Liver (tissue), 9 donors: ENCODE measurements around the gene DOCK9. TPM values are rescaled to one million over a fixed set of nuclear protein-coding genes. Genes with fewer than 3 reads are reported as not detected.

Experiments used
- DNase-seq: peaks from one replicate; pipeline ENCODE4 v3.0.0-alpha.2; 2017; ENCODE audit warnings: low spot score
- H3K27ac ChIP-seq, 2 donors: one replicate each; pipeline ENCODE4 v1.7.0; 2013; ENCODE audit warnings: inconsistent platforms in 2 of 2, low read length in 2 of 2, control low read depth in 1 of 2, low read depth in 1 of 2, mild to moderate bottlenecking in 1 of 2
- H3K27me3 ChIP-seq, 4 donors: one replicate each; pipeline versions ENCODE4 v1.6.1 to v1.7.0; 2013; ENCODE audit warnings: low read length in 3 of 4, inconsistent platforms in 1 of 4, mild to moderate bottlenecking in 1 of 4, moderate library complexity in 1 of 4; ENCODE audit not compliant: control insufficient read depth in 4 of 4, insufficient read depth in 4 of 4
- H3K36me3 ChIP-seq, 4 donors: one replicate each; pipeline versions ENCODE4 v1.6.1 to v1.7.0; 2013; ENCODE audit warnings: low read length in 3 of 4, mild to moderate bottlenecking in 3 of 4, low read depth in 1 of 4, moderate library complexity in 1 of 4; ENCODE audit not compliant: control insufficient read depth in 4 of 4, insufficient read depth in 3 of 4
- H3K4me1 ChIP-seq, 4 donors: one replicate each; pipeline versions ENCODE4 v1.6.1 to v1.7.0; 2013; ENCODE audit warnings: low read length in 3 of 4, mild to moderate bottlenecking in 3 of 4, moderate library complexity in 1 of 4; ENCODE audit not compliant: control insufficient read depth in 4 of 4, insufficient read depth in 4 of 4
- H3K4me3 ChIP-seq, 3 donors: one replicate each; pipeline versions ENCODE4 v1.6.1 to v1.7.0; 2013; ENCODE audit warnings: low read length in 3 of 3, control low read depth in 1 of 3, low read depth in 1 of 3, mild to moderate bottlenecking in 1 of 3
- H3K9ac ChIP-seq, 2 donors: one replicate each; pipeline ENCODE4 v1.7.0; 2013; ENCODE audit warnings: low read length in 2 of 2, mild to moderate bottlenecking in 2 of 2, moderate library complexity in 2 of 2, control low read depth in 1 of 2, low read depth in 1 of 2
- H3K9me3 ChIP-seq, 4 donors: one replicate each; pipeline versions ENCODE4 v1.6.1 to v1.7.0; 2013; ENCODE audit warnings: low read length in 3 of 4; ENCODE audit not compliant: control insufficient read depth in 4 of 4
- CTCF ChIP-seq: fragments of 150-350 bp; IDR thresholded peaks from 2 replicates; pipeline ENCODE4 v1.5.1; 2017; ENCODE audit warnings: improper control_type of control experiment, low read depth, low read length; ENCODE audit not compliant: missing input control
- FOXA1 ChIP-seq: IDR thresholded peaks from 2 replicates; pipeline ENCODE4 v1.6.1; 2016; ENCODE audit warnings: antibody characterized with exemption
- FOXA2 ChIP-seq: IDR thresholded peaks from 2 replicates; pipeline ENCODE4 v1.6.1; 2016; ENCODE audit warnings: antibody characterized with exemption
- GABPA ChIP-seq, 2 donors: IDR thresholded peaks in 1 of 2; conservative IDR thresholded peaks in 1 of 2; 2 replicates each; pipeline ENCODE4 v1.6.1; 2016; ENCODE audit warnings: antibody characterized with exemption in 2 of 2, mild to moderate bottlenecking in 1 of 2, moderate library complexity in 1 of 2
- HNF4A ChIP-seq, 2 donors: conservative IDR thresholded peaks; 2 replicates each; pipeline ENCODE4 v1.6.1; 2016; ENCODE audit warnings: antibody characterized with exemption in 2 of 2, mild to moderate bottlenecking in 2 of 2
- HNF4G ChIP-seq: IDR thresholded peaks from 2 replicates; pipeline ENCODE4 v1.6.1; 2016; ENCODE audit warnings: antibody characterized with exemption
- JUND ChIP-seq, 2 donors: IDR thresholded peaks; 2 replicates each; pipeline ENCODE4 v1.6.1; 2016; ENCODE audit warnings: antibody characterized with exemption in 2 of 2
- NR2F2 ChIP-seq: IDR thresholded peaks from 2 replicates; pipeline ENCODE4 v1.6.1; 2016; ENCODE audit warnings: antibody characterized with exemption
- RAD21 ChIP-seq, 2 donors: IDR thresholded peaks; 2 replicates each; pipeline ENCODE4 v1.6.1; 2016; ENCODE audit warnings: antibody characterized with exemption in 2 of 2, mild to moderate bottlenecking in 2 of 2
- REST ChIP-seq: IDR thresholded peaks from 2 replicates; pipeline ENCODE4 v1.6.1; 2016; ENCODE audit warnings: antibody characterized with exemption, mild to moderate bottlenecking
- RXRA ChIP-seq, 2 donors: IDR thresholded peaks; 2 replicates each; pipeline ENCODE4 v1.6.1; 2017 to 2018; ENCODE audit warnings: antibody characterized with exemption in 2 of 2, mild to moderate bottlenecking in 1 of 2
- SP1 ChIP-seq: IDR thresholded peaks from 2 replicates; pipeline ENCODE4 v1.6.1; 2018; ENCODE audit warnings: antibody characterized with exemption, mild to moderate bottlenecking
- YY1 ChIP-seq: IDR thresholded peaks from 2 replicates; pipeline ENCODE4 v1.6.1; 2016; ENCODE audit warnings: antibody characterized with exemption, mild to moderate bottlenecking
- ZBTB33 ChIP-seq: IDR thresholded peaks from 2 replicates; pipeline ENCODE4 v1.6.1; 2016; ENCODE audit warnings: antibody characterized with exemption
- WGBS: extraction: QIAGEN DNeasy Blood & Tissue Kit; methylation state at CpG from one replicate; pipeline ENCODE4 v1.1.7; 2013; 5-methylcytosine and 5-hydroxymethylcytosine counted together
- polyA plus RNA-seq, 2 donors: library from polyadenylated mRNA; stranded (reverse) in 1 of 2; unstranded in 1 of 2; fragments of 200-250 nt in 1 of 2; fragments of >200 nt in 1 of 2; fragmentation: Nextera tagmentation in 1 of 2; extraction: Ambion mirVana in 1 of 2; gene quantifications; one replicate each; pipeline versions ENCODE4 v1.2.1 to v1.2.3, GENCODE V29; 2013 to 2015
- total RNA-seq, 2 donors: library from RNA; depleted of rRNA; stranded (reverse); fragments of >200 nt; gene quantifications; one replicate each; pipeline ENCODE4 v1.2.3, GENCODE V29; 2014
- donor health status: healthy.
- donor health status: healthy.
- donor health status: healthy.
- donor health status: healthy.
- donor health status: healthy.

The DOCK9 gene
- total and polyA plus RNA-seq, 4 donors = 5.4 to 31.3 (median 10.6) TPM

GRCh38 chr13:98992355-98992754, 14.5 kb upstream of the DOCK9 start:
- Histone ChIP-seq H3K27ac (no peak overlapping the region), H3K4me1 (no peaks in the 10 kb centered on the region), H3K27me3 (no peaks in the 10 kb centered on the region), H3K9ac (no peak overlapping the region), H3K4me3 (no peak overlapping the region), H3K36me3 (no peaks in the 10 kb centered on the region), H3K9me3 (no peaks in the 10 kb centered on the region)
- DNase-seq = no peak
- WGBS = 84% methylated on average over 7 of the region's 7 CpGs
- TF ChIP-seq SP1 (no peak), CTCF (no peak), RAD21 (IDR thresholded peaks at IDR 0.05) (no peak), REST (no peak), HNF4G (no peak), RXRA (IDR thresholded peaks at IDR 0.05) (no peak), JUND (IDR thresholded peaks at IDR 0.05) (no peak), HNF4A (conservative IDR thresholded peaks at IDR 0.05) (no peak), FOXA2 (no peak)

- Histone ChIP-seq H3K36me3 (no peaks in the 10 kb centered on the region), H3K27ac (no peak overlapping the region), H3K9ac (no peak overlapping the region), H3K4me1 (peaks cover 0 to 9% (median 5%) of the 10 kb centered on the region in 4 donors), H3K4me3 (no peak overlapping the region), H3K9me3 (no peaks in the 10 kb centered on the region), H3K27me3 (no peaks in the 10 kb centered on the region)
- DNase-seq = no peak
- WGBS = 98% methylated on average over 3 of the region's 3 CpGs
- TF ChIP-seq NR2F2 (no peak), FOXA2 (no peak), CTCF (no peak), SP1 (no peak), YY1 (no peak), JUND (IDR thresholded peaks at IDR 0.05) (no peak), RXRA (IDR thresholded peaks at IDR 0.05) (no peak), ZBTB33 (no peak), HNF4A (conservative IDR thresholded peaks at IDR 0.05) (no peak), GABPA (IDR thresholded peaks at IDR 0.05 in 1 of 2, conservative IDR thresholded peaks at IDR 0.05 in 1 of 2) (no peak), FOXA1 (no peak), HNF4G (no peak), RAD21 (IDR thresholded peaks at IDR 0.05) (no peak)
Measured at GRCh38 chr13:98990701-98991100, 12.8 kb upstream of the DOCK9 start.
